BJ (cell line): ENCODE results near the gene COX6B2. TPM values are rescaled to one million over a fixed set of nuclear protein-coding genes. Genes with fewer than 3 reads are reported as not detected.

Experiments
- CTCF ChIA-PET: fragments of 350-600 bp; formaldehyde crosslinking; extraction: SDS; loops from one replicate; lab custom pipeline; 2021; ENCODE audit warnings: antibody characterized with exemption, inconsistent platforms; lab: Yijun Ruan, JAX
- POLR2A ChIA-PET: fragments of 300-600 bp; sonication (Branson Sonifier 250); formaldehyde crosslinking; extraction: SDS; loops from one replicate; lab custom pipeline; 2021; ENCODE audit warnings: antibody characterized with exemption; lab: Charles Lee
- DNase-seq: peaks from one replicate; pipeline ENCODE4 v3.0.0-alpha.2; 2011; ENCODE audit warnings: low read depth
- H3K27me3 ChIP-seq: 2 replicates; pipeline ENCODE4 v1.6.0; 2011; ENCODE audit warnings: low read length; ENCODE audit not compliant: control insufficient read depth, insufficient read depth
- H3K36me3 ChIP-seq: 2 replicates; pipeline ENCODE4 v1.5.1; 2011; ENCODE audit warnings: low read length; ENCODE audit not compliant: control insufficient read depth, insufficient read depth
- H3K4me3 ChIP-seq: 2 replicates; pipeline ENCODE4 v1.5.1; 2011; ENCODE audit warnings: low read depth, mild to moderate bottlenecking, control low read depth, low read length
- polyA plus RNA-seq: library from polyadenylated mRNA; depleted of rRNA; stranded (reverse); fragments of >200 nt; gene quantifications from 2 replicates; pipeline ENCODE4 v1.2.3, GENCODE V29; 2011
- TF ChIP-seq, protein P1 (sequence below): IDR thresholded peaks from 2 replicates; pipeline ENCODE4 v1.5.1; 2011; ENCODE audit warnings: low read depth, mild to moderate bottlenecking, control low read depth, inconsistent platforms, low read length, moderate library complexity; ENCODE audit not compliant: insufficient read depth

The COX6B2 gene
- polyA plus RNA-seq, 1 experiment: 0.58 TPM

DNA sequence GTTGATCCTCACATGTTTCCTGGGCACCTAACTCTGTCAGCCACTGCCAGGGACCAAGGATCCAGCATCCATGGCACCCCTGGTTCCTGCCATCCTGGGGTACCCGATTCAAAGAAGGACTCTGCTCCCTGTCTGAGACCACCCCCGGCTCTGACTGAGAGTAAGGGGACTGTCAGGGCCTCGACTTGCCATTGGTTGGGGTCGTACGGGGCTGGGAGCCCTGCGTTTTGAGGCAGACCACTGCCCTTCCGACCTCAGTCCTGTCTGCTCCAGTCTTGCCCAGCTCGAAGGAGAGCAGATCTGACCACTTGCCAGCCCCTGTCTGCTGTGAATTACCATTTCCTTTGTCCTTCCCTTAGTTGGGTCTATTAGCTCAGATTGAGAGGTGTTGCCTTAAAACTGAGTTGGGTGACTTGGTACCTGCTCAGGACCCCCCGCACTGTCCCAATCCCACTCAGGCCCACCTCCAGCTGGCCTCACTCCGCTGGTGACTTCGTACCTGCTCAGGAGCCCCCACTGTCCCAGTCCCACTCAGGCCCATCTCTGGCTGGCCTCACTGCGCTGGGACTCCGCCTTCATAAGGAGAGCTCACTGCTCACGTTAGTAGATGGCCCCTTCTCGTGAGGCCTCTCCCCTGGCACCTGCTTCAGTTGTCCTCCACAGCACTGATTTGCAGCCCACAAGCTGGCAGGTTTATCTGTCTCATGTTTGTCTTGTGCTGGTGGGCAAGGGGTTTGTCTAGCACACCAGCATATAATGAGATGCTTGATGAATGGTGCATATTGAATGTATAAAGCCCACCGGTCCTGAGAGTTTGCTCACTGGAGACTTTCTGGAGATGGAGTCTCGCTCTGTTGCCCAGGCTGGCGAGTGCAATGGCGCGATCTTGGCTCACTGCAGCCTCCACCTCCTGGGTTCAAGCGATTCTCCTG is 35.1 kb upstream of the COX6B2 start:
- H3K36me3 ChIP-seq: peaks cover 38% of the 10 kb centered on the region
- DNase-seq: no peak
- ChIA-PET POLR2A (interaction anchor here (1.5 kb wide), 1 partner anchor 50 kb away, joined by 5 read pairs; no protein-coding TSS in a partner anchor), CTCF (interaction anchor here (0.6 to 2.9 kb wide), 5 partner anchors 13 to 229 kb away, joined by 3 to 12 read pairs (median 3); no protein-coding TSS in a partner anchor)
- TF ChIP-seq, protein P1, sequence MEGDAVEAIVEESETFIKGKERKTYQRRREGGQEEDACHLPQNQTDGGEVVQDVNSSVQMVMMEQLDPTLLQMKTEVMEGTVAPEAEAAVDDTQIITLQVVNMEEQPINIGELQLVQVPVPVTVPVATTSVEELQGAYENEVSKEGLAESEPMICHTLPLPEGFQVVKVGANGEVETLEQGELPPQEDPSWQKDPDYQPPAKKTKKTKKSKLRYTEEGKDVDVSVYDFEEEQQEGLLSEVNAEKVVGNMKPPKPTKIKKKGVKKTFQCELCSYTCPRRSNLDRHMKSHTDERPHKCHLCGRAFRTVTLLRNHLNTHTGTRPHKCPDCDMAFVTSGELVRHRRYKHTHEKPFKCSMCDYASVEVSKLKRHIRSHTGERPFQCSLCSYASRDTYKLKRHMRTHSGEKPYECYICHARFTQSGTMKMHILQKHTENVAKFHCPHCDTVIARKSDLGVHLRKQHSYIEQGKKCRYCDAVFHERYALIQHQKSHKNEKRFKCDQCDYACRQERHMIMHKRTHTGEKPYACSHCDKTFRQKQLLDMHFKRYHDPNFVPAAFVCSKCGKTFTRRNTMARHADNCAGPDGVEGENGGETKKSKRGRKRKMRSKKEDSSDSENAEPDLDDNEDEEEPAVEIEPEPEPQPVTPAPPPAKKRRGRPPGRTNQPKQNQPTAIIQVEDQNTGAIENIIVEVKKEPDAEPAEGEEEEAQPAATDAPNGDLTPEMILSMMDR: no peak
- H3K4me3 ChIP-seq: no peak overlapping the region
- H3K27me3 ChIP-seq: no peaks in the 10 kb centered on the region

DNA sequence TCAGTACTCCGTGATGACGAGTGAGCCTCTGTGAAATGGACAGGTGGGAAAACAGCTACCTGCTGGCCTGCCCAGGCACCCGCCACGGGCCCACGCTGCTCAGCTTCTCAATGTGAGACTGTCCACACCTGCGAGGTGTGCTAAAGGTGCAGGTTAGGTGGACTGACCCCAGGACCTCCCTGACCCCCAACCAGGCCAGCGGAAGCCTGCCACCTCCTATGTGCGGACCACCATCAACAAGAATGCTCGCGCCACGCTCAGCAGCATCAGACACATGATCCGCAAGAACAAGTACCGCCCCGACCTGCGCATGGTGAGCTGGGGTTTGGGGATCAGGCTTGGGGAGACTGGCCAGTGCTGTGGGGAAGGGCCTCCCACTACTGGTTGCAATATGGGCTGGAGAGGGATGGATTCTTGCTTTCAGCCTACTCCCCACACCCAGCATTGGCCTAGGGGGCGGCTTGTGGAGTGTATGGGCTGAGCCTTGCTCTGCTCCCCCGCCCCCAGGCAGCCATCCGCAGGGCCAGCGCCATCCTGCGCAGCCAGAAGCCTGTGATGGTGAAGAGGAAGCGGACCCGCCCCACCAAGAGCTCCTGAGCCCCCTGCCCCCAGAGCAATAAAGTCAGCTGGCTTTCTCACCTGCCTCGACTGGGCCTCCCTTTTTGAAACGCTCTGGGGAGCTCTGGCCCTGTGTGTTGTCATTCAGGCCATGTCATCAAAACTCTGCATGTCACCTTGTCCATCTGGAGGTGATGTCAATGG is 33.4 kb upstream of the COX6B2 start:
- Histone ChIP-seq H3K27me3 (no peaks in the 10 kb centered on the region), H3K4me3 (peak overlapping the region; percentile 94), H3K36me3 (peaks cover 38% of the 10 kb centered on the region)
- DNase-seq: no peak
- POLR2A ChIA-PET: interaction anchor here (1.3 kb wide), 1 partner anchor 20 kb away, joined by 3 read pairs; the partner anchor contains the start of gene UBE2S
- TF ChIP-seq, protein P1: no peak
- CTCF ChIA-PET: interaction anchor here (1.0 to 1.4 kb wide), 3 partner anchors 15 to 96 kb away, joined by 3 to 7 read pairs (median 5); no protein-coding TSS in a partner anchor

DNA sequence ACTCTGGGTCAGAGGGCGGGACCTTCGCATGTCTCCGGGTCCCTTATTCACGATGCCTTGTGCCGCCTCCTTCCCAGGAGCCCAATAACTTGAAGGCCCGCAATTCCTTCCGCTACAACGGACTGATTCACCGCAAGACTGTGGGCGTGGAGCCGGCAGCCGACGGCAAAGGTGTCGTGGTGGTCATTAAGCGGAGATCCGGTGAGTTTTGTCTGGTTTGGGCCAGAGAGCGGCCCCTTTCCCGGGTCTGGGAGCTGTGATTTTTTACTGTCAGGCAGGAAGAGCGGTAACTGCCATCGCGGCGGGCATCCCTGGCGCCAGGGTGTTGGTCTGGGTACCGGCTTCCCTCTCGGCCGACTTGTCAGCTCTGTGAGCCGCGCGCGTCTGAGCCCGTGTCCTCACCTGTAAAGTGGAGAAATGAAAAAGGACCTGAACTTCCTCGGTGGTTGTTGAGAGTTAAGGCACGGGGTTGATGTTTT is 32.0 kb upstream of the COX6B2 start:
- TF ChIP-seq, protein P1: no peak
- CTCF ChIA-PET: interaction anchor here (1.0 kb wide), 1 partner anchor 17 kb away, joined by 3 read pairs; no protein-coding TSS in a partner anchor
- DNase-seq: no peak
- H3K27me3 ChIP-seq: no peaks in the 10 kb centered on the region
- POLR2A ChIA-PET: no interaction called here
- H3K4me3 ChIP-seq: peak overlapping the region; percentile 94
- peaks cover 38% of the 10 kb centered on the region for H3K36me3 ChIP-seq

DNA sequence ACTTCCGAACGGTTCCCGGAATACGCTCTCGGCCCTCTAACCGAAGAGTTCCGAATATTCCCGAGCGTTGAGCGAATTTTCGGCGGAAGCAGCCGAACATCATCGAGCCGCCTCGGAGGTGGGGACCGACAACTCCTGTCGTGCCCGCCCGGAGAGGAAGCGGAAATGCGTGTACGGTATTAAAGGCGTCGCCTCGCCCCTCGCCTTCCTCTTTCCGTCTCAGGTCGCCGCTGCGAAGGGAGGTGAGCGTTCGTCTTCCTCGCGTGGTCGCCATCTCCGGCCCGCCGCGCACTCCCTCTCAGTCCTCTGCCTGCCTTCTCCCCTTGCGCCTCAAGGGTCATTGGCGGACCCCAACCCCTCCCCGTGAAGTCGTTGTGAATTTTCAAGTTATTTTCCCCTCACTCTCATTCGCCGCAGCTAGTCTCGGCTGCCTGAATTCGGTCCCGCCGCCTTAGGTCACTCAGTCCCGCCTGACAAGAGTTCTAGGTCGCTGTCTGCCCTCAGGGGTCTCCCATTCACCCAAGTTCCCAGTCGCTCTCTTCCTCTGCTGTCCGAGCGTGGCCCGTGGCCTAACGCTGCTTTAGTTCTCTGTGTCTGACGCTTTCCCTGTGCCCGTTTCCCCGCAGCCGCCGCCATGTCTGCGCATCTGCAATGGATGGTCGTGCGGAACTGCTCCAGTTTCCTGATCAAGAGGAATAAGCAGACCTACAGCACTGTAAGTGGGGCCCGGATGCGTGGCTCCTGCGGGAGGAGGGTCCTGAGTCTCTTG is 31.4 kb upstream of the COX6B2 start, which contains the start of gene RPL28:
TSS of gene RPL28 (plus strand) at position 209 of the 769 bp plus-strand sequence. CDS start at position 635, 426 bp downstream.
- peak; percentile 89 for DNase-seq
- ChIA-PET POLR2A (no interaction called here), CTCF (no interaction called here)
- Histone ChIP-seq H3K4me3 (peak within 1 kb of the TSS; percentile 94), H3K27me3 (no peaks in the 10 kb centered on the region), H3K36me3 (peaks cover 38% of the 10 kb centered on the region)
- TF ChIP-seq, protein P1: no peak
